Spleen (tissue), 7 donors: ENCODE data around the gene SLC9A7.

ENCODE experiments used
- POLR2A ChIP-seq, 3 donors: fragments of 450-650 bp; IDR thresholded peaks; one replicate each; pipeline ENCODE4 v1.5.1; 2017; ENCODE audit warnings: antibody characterized with exemption in 3 of 3, mild to moderate bottlenecking in 1 of 3
- TF ChIP-seq, protein P1 (sequence below), 11 experiments: fragments of 200-600 bp in 7 of 11; fragments of 450-650 bp in 4 of 11; sonication (generic) in 4 of 11; IDR thresholded peaks in 8 of 11; conservative IDR thresholded peaks in 3 of 11; 1 replicate in 7 of 11; 2 replicates in 4 of 11; pipeline versions ENCODE4 v1.4.0 to v1.8.0; 2016 to 2021; ENCODE audit warnings: antibody characterized with exemption in 11 of 11, inconsistent platforms in 4 of 11, mild to moderate bottlenecking in 1 of 11
- donor health status: DM: no; HTN: no; CAD: no; lungs with moderate emphysema.
- donor health status: DM: no; HTN: no; CAD: no.
- donor health status: DM: no; HTN: no; CAD: no.

DNA sequence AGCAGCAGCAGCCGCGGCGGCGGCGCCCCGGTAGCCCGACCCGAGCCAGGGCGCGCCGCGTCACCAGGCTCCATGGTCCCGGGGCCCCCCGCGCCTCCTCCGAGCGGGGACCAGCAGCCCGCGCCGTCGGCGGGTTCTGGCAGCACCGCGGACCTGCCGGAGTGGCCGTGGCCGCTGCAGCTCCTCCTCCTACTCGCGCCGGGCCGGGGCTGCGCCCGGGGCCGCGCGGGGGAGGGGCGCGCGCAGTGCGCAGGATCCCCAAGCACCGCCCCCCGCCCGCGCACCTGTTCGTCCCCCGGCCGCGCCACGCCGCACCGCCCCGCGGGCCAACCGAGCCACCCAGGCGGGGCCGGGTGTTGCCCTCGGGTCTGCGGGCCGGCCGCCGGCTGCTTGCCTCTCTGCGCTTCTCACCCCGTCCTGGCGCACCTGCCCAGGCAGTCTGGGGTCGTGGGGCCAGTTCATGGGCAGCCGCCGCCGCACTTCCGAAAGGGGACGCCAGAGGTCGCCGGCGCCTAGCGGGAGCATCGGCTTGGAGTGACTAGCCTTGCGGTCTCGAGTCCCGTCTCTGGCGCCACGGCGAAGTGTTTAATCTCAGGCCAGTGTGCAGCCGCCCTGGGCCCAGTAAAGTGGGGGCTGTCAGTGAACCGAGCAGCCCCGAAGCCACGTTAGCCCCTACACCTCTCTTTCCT, at the start of gene SLC9A7:
- TF ChIP-seq POLR2A (IDR thresholded peaks at IDR 0.05) = peak in 1 of 3 donors; percentile 34
- TF ChIP-seq, protein P1, sequence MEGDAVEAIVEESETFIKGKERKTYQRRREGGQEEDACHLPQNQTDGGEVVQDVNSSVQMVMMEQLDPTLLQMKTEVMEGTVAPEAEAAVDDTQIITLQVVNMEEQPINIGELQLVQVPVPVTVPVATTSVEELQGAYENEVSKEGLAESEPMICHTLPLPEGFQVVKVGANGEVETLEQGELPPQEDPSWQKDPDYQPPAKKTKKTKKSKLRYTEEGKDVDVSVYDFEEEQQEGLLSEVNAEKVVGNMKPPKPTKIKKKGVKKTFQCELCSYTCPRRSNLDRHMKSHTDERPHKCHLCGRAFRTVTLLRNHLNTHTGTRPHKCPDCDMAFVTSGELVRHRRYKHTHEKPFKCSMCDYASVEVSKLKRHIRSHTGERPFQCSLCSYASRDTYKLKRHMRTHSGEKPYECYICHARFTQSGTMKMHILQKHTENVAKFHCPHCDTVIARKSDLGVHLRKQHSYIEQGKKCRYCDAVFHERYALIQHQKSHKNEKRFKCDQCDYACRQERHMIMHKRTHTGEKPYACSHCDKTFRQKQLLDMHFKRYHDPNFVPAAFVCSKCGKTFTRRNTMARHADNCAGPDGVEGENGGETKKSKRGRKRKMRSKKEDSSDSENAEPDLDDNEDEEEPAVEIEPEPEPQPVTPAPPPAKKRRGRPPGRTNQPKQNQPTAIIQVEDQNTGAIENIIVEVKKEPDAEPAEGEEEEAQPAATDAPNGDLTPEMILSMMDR (IDR thresholded peaks at IDR 0.05 in 8 of 11, conservative IDR thresholded peaks at IDR 0.05 in 3 of 11) = peak; percentile 46 to 89 (median 79)
